Measurements from ENCODE around the gene LAMTOR2.

DNA sequence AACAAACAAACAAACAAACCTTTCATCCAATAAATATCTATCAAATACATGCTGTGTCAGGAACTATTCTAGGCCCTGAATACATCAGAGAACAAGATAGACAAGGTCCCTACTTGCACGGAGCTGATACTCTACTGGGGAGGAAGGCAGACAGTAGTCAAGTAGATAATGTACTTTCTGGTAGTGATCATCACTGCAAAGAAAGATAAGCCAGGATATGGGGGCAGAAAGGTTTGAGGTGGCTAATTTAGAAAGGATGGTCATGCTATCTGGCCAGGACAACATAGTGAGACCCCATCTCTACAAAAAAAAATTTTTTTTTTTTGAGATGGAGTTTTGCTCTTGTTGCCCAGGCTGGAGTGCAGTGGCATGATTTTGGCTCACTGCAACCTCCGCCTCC, 37.0 kb downstream of the LAMTOR2 start:
- TF ChIP-seq, protein P1, sequence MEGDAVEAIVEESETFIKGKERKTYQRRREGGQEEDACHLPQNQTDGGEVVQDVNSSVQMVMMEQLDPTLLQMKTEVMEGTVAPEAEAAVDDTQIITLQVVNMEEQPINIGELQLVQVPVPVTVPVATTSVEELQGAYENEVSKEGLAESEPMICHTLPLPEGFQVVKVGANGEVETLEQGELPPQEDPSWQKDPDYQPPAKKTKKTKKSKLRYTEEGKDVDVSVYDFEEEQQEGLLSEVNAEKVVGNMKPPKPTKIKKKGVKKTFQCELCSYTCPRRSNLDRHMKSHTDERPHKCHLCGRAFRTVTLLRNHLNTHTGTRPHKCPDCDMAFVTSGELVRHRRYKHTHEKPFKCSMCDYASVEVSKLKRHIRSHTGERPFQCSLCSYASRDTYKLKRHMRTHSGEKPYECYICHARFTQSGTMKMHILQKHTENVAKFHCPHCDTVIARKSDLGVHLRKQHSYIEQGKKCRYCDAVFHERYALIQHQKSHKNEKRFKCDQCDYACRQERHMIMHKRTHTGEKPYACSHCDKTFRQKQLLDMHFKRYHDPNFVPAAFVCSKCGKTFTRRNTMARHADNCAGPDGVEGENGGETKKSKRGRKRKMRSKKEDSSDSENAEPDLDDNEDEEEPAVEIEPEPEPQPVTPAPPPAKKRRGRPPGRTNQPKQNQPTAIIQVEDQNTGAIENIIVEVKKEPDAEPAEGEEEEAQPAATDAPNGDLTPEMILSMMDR (IDR thresholded peaks at IDR 0.05) = no peak
- TF ChIP-seq REST (IDR thresholded peaks at IDR 0.05; ENCODE audit: insufficient read depth in 1 of 2, low read depth in 2 of 2, low read length in 1 of 2) (no peak), POLR2AphosphoS5 (IDR thresholded peaks at IDR 0.05; ENCODE audit: low read depth, low read length) (no peak)
